ENCODE data around the gene CAPN3.
A peak's percentile ranks its signal among the peaks of the same experiment; 100 is the strongest.

The CAPN3 gene

DNA sequence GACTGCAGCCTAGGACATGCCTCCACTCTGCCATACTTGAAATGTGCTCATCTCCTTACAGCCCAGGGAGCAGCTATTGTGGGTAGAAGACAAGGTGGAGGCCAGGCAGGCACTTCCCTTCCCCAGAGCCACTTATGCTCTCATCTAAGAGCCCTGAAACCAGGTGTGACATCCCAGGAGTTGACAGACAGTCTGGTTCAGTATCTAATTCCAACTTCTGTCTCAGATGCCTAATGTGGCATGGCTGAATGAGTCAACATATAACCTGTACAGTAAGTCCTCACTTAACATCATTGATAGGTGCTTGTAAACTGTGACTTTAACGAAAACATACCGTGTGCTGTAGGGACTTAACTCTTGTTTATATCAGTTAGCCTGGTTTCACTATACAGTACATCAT is 1.2 kb upstream of the CAPN3 start:
- DNase-seq, result no peak

DNA sequence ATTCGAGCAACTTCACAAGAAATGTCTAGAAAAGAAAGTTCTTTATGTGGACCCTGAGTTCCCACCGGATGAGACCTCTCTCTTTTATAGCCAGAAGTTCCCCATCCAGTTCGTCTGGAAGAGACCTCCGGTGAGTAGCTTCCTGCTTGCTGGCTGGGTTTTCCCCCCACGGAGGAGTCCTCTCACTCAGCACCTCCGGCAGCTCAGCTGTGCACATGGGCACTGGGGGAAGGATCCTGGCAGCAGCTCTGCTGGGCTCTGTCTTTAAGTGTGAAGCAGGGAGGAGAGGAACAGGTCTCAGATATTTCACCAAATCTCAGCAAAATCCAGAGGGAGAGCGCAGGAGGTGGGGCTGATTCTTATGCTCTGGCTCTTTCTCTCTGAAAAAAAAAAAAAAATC is 684 bp downstream of the CAPN3 start:
- DNase-seq, result peak; percentile 42 to 55 (median 49)

DNA sequence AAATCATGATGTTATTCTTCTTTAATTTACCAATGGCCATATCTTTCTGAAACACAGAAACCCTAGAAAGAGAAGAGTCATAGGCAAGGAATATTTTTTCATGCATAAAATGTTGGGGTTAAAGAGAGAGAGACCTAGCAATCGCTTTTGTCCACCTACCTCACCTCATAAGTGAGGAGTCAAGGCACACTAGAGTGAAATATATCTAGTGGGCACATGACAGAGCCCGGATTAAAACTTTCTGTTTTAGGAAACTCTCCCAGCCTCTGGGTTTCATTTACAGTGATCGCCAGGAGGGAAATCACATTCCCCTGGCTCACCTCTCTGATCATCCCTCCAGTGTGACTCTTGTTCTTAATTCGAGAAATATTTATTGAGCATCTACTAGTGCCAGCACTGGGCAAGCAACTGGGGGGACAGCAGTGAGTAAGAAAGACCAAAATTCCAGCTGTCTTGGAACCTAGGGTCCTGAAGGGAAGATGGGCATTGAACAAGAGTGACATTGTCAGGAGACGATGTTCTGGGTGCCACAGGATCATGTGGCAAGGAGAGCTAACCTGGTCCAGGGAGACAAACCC is 1.3 kb downstream of the CAPN3 start:
- no peak for DNase-seq

DNA sequence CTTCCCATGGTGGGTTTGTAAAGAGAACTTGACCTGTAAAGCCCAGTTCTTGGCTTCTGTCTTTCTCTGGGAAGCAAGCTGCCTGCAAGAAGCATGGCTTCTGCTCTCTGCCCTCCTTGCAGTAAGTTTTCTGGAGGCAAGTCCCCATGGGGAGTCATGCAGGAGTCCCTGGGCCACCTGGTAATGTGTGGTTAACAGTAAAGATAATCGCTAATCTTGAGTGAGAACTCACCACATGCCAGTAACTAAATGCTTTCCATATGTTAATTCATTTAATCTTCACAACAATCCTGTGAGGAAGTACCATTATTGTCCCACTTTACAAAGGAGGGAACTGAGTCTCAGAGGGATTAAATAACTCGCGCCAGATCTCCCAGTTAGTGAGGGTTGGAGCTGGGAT is 4.2 kb downstream of the CAPN3 start:
- DNase-seq, result no peak

DNA sequence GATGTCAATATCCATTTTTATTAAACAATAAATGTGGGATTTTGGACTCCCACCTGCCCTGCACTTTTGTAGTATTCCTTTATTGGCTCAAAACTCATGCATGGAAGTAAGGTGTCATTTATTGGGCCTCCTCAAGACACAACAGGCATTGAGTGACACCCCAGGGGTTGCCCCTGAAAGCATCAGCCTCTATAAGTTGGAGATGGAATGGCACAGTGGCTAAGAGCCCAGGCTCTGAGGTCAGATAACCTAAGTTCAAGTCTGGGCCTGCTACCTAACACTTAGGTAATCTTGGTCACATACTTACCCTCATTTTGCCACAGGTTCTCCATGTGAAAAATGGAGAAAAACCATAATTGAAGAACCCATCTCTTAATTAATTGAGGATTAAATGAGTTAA is 4.6 kb downstream of the CAPN3 start:
- DNase-seq, result no peak

DNA sequence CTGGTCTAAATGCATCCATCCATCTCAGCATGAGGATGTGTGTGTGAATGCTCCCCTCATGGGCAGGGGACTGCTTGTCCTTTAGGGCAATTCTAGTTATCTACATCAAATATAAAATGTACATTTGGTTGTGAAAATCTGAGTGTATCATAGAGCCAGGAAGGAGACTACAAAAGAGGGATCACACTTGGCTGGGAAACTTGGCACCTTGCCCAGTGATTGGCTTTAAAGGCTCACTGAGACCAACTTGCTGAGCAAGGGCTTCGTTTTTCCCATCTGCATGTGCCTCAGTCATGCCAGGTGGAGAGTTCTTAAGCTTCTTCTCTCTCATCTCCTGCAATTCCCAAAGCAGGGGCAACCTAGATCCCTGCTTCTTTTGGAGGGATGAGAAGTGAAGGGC is 5.2 kb downstream of the CAPN3 start:
- DNase-seq, result peak in 1 of 3 donors; percentile 3

DNA sequence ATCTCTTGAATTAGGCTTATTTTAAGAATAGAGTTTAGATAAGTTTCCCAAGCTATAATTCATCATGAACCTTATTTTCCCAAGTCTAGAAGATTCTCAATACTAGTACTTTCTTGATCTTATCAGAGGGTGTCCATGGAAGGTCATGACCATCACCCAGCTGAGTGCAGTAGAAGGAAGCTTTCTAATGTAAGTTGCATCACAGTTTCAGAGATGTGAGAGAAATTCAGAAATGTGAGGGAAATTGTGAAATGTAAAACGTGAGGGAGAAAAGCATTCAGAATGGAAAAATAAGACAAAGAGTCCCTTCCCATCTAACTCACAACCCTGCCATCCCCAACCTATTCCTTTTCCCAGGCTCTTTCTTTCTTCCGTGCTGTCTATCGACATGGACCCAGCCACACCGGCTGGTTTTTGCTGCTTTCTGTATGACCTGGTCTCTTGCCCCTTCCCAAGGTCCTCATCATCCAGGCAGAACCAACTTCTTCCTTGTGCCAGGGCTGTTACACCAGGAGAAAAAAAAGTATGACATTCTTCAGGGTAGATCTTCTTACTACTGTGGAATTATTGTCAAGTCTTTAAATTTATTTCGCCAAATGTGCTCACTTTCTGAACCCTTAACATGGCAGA is 6.7 kb downstream of the CAPN3 start:
- peak; percentile 13 to 39 (median 31) for DNase-seq

DNA sequence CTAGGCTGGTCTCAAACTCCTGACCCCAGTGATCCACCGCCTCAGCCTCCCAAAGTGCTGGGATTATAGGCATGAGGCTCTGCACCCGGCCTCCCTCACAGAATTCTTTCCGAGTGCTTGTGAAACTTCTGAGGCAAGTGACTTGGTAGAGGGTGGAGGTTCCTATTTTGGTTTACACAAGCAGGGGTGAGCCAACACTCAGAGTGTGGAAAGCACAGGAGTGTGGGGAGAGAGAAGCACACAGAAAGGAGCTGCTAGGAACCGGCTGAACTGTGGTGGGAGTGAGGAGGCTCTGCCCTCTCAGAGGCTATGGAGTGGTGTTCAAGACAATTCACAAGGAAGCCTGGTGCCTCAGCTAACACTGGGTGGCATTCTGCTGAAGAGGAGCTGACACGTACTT is 7.7 kb downstream of the CAPN3 start:
- peak; percentile 84 to 90 (median 89) for DNase-seq

DNA sequence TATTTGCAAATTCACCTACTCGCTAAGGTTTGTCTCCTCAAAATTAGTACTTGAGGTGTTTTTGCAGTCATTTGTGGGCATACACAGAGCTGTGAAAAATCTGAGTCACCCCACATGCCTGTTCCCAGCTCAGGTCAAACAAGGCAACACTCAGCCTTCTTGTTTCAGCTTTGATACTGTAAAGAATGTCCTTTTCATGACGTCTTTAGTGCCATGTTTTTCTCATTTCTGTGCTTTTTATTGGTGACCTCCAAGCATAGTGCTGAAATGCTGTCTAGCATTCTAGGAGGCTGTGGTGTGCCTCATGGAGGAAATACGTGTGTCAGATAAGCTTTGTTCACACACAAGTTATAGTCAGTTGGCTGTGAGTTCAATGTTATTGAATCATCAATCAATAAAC is 8.8 kb downstream of the CAPN3 start:
- no peak for DNase-seq

DNA sequence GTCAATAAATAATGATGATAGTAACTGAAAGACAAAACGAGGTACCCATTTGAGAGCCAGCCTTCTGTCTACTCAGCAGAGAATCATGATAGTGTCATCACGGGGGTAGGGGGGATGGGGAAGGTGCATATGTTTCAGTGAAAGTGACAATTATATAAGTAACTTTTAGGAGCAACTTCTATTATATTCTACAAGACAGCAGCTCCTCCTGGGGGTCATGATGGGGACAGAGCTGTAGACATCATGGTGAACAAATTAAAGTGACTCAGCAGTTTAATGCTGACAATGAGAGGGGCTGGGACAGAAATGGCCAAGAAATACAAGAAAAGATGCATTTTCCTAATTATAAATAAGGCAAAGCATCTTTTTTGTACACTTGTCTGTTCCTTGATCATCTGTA is 11.8 kb downstream of the CAPN3 start:
- peak in 2 of 3 donors; percentile 11 to 23 for DNase-seq

DNA sequence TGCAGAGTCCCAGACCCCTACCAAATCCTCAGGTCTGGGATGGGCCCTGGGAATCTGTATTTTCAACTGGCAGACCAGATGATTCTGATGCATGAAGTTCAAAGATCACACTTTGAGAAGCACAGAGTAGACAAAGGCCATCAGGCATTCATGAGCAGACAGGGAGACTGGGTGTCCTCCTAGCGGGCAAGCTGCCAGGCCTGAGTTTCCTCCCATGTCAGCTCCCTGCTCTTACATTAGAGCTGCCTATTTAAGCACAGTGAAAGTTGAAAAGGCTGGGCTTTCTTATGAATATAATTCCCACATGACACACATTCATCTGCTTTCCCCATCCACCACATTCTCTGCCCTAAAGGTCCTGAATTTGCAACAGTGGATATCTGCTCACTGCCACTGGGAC is 14.0 kb downstream of the CAPN3 start:
- no peak for DNase-seq

DNA sequence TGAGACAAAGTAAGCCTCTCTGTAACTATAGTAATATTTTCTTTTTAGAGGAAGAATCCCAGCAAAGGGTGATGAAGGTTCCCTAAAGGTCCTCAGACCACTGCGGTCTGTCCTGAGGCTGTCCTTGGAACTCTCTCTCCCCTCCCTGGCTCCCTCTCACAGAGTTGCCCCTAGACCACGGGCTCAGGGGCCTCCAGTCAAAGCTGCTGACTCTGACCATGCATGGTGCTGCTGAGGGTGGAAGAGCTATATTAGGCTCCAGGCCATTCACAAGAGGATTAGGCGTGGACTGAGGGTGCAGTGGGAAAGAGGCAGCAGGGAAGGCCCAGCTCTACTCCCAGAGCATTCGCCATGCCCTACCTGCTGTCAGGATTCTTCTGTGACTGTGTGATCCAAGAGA is 14.6 kb downstream of the CAPN3 start:
- DNase-seq, result no peak

DNA sequence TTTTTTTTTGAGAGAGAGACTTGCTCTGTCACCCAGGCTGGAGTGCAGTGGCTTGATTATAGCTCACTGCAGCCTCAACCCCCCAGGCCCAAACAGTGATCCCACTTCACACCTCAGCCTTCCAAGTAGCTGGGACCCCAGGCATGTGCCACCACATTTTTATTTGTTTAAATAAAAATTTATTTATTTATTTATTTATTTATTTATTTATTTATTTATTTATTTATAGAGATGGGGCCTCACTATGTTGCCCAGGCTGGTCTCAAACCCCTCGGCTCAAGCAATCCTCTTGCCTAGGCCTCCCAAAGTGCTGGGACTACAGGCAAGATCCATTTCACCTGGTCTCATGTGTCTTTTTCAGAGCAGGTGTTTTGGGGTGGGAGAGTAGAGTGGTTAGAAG is 15.5 kb downstream of the CAPN3 start:
- DNase-seq, result no peak

DNA sequence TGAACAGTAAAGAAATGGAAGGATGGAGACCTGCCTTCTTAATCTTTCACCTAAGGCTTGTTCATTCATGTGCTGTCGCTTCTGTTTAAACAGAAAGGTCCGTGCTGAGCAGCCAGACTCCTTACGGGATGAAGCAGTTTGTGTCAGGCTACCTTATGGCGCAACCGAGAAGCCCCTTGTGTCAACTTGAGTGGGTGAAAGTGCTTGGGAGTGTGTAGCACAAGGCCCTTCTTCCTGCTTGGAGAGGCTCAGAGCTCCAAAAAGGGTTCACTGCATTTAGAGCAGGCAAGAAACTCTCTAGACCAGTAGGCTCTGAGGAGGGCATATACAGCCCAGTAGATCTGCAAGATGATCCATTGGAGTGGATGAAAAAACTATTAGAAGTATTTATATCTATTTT is 16.0 kb downstream of the CAPN3 start:
- DNase-seq, result no peak

DNA sequence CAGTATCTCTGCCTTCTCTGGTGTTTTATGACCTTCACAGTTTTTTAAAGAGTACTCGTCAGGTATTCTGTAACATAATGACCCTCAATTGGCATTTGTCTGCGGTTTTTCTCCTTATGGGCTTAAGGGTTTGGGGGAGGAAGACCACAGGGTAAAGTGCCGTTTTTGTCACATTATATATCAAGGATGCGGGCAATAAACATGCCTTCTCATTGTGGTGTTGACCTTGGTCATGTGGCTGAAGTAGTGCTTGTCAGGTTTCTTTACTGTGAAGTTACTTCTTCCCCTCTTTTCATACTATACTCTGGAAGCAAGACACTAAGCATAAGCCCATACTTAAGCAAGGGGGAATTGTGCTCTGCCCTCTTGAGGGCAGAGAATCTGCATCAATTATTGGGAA is 16.6 kb downstream of the CAPN3 start:
- DNase-seq, result no peak

DNA sequence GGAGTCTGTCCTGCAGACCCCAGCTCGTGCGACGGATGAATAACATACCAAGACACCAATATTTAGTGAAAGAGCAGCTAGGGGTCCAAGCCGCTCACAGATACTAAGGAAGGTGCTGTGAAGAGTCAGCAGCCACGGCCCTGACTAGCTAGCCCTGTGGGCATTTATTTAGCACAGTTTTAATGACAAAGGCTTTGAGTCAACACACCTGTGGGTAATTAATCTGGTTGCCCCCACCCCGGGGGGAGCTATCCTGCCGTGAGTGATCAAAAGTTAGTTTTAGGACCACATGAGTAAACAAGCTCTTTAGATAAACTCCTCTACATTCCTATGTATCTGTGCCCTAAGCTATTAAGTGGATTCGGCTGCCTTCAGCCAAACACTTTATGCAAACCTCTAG is 18.7 kb downstream of the CAPN3 start:
- DNase-seq, result no peak

DNA sequence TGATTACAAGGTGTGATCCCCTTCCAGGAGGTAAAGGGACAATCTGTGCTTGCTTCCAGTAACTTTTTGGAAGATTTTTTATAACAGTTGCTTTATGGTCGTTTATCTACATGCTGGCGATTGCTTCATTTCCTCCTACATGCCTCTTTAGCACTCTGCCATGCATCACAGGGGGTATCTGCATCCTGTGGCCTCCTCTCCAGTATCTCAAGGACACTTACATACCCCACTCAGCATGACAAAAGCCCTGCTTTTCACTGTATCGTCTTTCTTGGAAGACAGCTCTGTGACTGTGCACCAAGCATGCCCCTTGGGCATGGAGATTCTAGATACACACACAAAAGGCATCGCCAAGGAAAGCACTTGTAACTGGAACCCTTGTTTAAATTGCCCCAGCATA is 25.3 kb downstream of the CAPN3 start:
- no peak for DNase-seq

DNA sequence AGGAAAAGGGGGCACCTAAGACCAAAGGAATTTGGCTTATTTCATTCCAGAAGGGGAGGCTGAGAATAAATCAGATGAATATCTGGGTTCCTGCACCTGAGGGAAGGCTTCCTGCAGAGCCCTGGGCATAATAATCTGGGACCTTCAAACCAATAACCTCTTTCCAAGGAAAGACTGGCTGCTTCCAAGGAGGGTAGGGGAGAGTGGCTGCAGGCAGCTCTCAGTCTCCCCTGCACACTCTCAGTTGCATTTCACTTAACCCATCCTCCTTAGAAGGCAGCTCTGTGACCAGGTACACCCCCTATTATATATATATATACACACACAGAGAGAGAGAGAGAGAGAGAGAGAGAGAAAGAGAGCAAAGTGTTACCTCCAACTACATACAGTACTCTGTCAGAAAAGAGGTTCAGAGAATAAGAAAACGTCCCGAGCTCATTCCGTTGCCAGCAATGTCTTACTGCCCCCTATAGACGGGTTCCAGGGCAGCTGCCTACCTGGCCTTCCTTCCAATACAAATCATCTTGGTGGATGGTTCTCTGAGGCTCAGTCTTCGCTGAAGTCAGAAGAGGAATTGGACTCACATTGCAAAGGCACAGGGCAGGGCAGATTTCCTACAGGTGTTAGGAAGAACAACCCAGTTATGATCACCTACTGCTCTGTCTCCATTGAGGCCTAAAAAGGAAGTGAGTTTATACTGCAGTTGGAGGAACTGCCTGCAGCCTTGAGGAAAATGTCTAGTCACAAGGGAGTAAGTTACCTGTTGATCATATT is 26.1 kb downstream of the CAPN3 start:
- DNase-seq, result peak; percentile 42 to 51 (median 43)

DNA sequence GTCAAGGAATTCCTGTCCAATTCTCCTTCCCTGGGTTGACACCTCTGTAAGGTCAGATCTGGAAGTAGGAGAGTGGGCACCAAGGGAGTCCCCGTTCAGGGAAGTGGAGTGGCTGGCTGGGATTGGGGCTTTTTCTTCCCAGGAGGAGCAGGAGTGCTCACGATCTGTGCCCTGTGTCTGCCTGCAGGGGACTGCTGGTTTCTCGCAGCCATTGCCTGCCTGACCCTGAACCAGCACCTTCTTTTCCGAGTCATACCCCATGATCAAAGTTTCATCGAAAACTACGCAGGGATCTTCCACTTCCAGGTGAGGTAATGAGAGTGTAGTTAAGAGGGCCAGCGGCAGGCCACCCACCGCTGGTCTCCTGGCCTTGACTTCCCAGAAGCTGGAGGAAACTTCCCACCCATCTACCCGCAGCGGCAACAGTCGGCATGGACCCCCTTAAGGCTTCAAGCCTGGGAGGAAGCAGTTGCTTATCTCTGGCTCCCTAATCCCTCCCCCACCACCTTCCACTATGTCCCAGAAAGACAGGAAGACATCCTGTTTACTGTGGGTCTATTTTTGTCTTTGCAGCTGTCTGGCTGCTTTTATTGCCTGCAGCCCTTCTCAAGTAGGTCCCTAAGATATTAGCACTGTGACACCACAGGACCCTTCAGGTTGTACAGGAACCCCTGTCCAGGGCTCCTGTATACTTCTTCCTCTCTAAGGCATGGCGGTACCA is 26.8 kb downstream of the CAPN3 start:
- no peak for DNase-seq

DNA sequence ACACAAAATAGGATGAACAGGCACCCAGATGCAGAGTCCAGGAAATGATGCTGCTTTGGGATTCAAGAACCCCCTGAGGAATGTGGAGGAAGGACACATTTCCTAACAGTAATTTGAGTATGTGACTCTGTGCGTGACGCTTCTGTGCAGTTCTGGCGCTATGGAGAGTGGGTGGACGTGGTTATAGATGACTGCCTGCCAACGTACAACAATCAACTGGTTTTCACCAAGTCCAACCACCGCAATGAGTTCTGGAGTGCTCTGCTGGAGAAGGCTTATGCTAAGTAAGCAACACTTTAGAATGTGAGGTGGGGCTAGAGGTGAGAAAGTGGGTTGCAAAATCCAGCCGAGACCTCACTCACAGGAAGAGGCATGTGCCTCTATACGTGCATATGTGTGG is 28.3 kb downstream of the CAPN3 start:
- DNase-seq, result no peak

DNA sequence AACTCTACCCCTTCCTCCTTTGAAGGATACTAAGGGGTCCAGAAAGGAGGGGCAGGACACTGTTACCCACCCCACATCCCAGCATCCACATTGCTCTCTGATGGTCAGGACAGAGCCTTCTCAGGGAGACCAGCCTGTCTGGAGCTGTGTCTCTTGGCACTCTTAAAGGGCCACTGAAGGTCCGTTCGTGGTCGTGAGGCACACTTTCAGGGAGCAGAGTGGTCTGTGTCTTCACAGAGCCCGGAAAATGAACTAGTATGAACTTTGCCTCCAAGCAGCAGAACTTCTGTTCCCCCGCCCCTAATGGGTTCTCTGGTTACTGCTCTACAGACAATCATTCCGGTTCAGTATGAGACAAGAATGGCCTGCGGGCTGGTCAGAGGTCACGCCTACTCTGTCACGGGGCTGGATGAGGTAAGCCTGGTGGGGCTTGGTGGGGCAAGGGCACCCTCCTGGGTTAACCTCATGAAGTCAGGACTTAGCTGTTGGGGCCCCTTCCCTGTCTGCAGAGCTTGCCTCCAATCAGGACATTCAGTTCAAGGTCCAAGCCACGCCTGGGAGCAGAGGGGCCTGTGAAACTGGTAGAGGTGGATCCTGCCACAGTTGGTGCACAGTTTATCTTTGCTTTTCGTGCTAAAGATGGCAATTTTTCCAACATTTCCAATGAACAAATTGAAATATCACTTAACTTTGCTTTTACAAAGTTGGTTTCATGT is 33.2 kb downstream of the CAPN3 start:
- DNase-seq, result no peak

DNA sequence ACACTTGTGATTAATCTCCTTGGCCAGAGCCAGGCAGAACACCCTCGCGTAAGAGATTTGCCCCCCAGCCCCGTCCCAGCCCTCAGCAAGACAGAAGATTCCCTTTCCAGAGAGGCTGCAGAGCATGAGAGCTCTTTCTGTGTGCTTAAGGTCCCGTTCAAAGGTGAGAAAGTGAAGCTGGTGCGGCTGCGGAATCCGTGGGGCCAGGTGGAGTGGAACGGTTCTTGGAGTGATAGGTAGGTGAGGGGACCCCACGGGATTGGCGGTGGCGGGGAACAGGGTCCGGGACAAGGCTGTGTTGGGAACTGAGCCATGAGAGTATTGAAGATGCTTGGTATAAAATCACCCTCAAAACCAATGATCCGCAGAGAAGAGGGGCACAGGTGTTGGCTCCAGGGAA is 34.8 kb downstream of the CAPN3 start:
- DNase-seq, result no peak

DNA sequence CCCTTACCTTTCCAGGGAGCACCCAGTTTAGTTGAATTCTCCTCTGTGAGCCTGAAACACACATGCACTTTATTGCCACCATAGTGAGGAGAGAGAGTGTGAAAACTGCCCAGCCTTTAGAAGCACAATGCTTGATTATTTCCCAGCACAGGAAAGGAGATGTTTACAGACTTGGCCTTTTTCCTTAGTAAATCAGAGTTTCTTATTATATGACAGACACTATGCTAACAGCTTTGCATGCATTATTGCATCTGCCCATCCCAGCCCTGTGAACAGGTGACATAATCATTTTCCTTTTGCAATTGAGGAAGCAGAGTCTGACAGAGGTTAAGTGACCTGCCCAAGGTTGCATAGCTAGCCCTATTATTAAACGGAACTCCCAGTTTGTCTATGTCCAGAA is 36.5 kb downstream of the CAPN3 start:
- DNase-seq, result no peak
